HepG2 (cell line): Measurements from ENCODE around the gene PHLPP2.

Source experiments
- CHD2 ChIP-seq: IDR thresholded peaks from 2 replicates; pipeline ENCODE4 v1.6.1; 2011; ENCODE audit warnings: low read depth, low read length, improper control_type of control experiment
- FOXJ3 ChIP-seq: sonication (generic); formaldehyde crosslinking; IDR thresholded peaks from 2 replicates; pipeline ENCODE4 v1.4.0; 2020; ENCODE audit warnings: missing genetic modification reagents, mild to moderate bottlenecking, borderline replicate concordance
- PREB ChIP-seq: sonication (generic); formaldehyde crosslinking; IDR thresholded peaks from 2 replicates; pipeline ENCODE4 v1.4.0; 2020; ENCODE audit warnings: missing genetic modification reagents
- TF ChIP-seq, protein P1 (sequence below): IDR thresholded peaks from 2 replicates; pipeline ENCODE4 v1.6.1; 2012; ENCODE audit warnings: low read depth, low read length, improper control_type of control experiment
- TF ChIP-seq, protein P2 (sequence below): sonication (generic); formaldehyde crosslinking; IDR thresholded peaks from 2 replicates; pipeline ENCODE4 v1.5.0; 2020; ENCODE audit warnings: mild to moderate bottlenecking, missing genetic modification reagents, moderate library complexity
- TF ChIP-seq, protein P3 (sequence below): sonication (generic); formaldehyde crosslinking; IDR thresholded peaks from 2 replicates; pipeline ENCODE4 v1.4.0; 2020; ENCODE audit warnings: missing genetic modification reagents

DNA sequence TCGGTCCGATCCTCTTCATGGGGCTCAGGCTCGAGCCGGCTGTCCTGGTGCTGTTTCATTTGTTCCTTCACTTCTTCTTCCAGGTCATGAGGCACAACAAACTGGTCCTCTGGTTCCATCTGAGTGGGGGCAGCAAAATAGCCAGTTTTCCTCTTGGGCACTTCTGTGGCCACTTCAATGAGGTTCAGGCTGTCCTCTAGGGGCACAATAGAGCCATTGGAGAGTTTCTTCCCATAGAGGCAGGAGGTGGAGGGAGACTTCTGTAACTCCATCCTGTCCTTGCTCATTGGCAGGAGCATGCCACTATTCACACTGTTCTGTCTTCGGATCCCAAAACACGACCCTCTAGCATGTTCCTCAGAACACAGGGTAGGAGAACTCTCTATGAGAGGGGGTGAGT lies 75.6 kb downstream of the PHLPP2 start:
- TF ChIP-seq CHD2 (no peak), FOXJ3 (no peak), PREB (no peak)
- TF ChIP-seq, protein P1, sequence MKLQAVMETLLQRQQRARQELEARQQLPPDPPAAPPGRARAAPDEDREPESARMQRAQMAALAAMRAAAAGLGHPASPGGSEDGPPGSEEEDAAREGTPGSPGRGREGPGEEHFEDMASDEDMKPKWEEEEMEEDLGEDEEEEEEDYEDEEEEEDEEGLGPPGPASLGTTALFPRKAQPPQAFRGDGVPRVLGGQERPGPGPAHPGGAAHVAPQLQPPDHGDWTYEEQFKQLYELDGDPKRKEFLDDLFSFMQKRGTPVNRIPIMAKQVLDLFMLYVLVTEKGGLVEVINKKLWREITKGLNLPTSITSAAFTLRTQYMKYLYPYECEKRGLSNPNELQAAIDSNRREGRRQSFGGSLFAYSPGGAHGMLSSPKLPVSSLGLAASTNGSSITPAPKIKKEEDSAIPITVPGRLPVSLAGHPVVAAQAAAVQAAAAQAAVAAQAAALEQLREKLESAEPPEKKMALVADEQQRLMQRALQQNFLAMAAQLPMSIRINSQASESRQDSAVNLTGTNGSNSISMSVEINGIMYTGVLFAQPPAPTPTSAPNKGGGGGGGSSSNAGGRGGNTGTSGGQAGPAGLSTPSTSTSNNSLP = no peak
- TF ChIP-seq, protein P2, sequence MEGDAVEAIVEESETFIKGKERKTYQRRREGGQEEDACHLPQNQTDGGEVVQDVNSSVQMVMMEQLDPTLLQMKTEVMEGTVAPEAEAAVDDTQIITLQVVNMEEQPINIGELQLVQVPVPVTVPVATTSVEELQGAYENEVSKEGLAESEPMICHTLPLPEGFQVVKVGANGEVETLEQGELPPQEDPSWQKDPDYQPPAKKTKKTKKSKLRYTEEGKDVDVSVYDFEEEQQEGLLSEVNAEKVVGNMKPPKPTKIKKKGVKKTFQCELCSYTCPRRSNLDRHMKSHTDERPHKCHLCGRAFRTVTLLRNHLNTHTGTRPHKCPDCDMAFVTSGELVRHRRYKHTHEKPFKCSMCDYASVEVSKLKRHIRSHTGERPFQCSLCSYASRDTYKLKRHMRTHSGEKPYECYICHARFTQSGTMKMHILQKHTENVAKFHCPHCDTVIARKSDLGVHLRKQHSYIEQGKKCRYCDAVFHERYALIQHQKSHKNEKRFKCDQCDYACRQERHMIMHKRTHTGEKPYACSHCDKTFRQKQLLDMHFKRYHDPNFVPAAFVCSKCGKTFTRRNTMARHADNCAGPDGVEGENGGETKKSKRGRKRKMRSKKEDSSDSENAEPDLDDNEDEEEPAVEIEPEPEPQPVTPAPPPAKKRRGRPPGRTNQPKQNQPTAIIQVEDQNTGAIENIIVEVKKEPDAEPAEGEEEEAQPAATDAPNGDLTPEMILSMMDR (CRISPR knock-in tag) = peak; percentile 61
- TF ChIP-seq, protein P3, sequence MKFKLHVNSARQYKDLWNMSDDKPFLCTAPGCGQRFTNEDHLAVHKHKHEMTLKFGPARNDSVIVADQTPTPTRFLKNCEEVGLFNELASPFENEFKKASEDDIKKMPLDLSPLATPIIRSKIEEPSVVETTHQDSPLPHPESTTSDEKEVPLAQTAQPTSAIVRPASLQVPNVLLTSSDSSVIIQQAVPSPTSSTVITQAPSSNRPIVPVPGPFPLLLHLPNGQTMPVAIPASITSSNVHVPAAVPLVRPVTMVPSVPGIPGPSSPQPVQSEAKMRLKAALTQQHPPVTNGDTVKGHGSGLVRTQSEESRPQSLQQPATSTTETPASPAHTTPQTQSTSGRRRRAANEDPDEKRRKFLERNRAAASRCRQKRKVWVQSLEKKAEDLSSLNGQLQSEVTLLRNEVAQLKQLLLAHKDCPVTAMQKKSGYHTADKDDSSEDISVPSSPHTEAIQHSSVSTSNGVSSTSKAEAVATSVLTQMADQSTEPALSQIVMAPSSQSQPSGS (CRISPR knock-in tag) = no peak
